Stimulated activated CD4-positive, alpha-beta T cell treated with anti-CD3 and anti-CD28 coated beads, Interleukin-12 subunit alpha, Interleukin-12 subunit beta, amount 100 ng/mL, for 48 hours (primary cell): Measurements from ENCODE around the gene COL5A1.

Experiments
- DNase-seq, 3 donors: peaks; one replicate each; pipeline ENCODE4 v3.0.0-alpha.2; 2020; ENCODE audit warnings: low read depth in 2 of 3, low spot score in 1 of 3

COL5A1 gene

DNA sequence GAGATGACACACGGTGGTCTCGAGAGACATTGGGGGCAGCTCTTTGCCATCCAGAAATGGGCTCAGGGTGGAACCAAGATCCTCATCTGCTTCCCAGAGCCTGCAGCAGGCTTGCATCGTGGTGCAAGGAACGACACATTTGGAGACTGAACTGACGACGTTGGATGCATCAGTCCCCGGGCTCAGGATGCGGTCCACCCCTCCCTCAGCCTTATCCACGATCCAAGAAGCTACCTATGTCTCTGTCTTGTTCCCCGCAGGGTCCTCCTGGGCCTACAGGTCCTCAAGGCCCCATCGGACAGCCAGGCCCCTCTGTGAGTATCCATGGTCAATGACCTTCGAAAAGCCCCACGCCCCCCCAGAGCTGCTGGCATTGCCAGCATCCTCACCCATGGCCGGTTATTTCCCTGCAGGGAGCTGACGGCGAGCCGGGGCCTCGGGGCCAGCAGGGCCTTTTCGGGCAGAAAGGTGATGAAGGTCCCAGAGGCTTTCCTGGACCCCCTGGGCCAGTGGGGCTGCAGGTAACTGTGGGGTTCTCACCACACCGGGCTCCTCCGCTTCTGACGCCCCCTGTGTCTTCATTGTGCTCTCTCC is 169.6 kb downstream of the COL5A1 start:
- DNase-seq: no peak

DNA sequence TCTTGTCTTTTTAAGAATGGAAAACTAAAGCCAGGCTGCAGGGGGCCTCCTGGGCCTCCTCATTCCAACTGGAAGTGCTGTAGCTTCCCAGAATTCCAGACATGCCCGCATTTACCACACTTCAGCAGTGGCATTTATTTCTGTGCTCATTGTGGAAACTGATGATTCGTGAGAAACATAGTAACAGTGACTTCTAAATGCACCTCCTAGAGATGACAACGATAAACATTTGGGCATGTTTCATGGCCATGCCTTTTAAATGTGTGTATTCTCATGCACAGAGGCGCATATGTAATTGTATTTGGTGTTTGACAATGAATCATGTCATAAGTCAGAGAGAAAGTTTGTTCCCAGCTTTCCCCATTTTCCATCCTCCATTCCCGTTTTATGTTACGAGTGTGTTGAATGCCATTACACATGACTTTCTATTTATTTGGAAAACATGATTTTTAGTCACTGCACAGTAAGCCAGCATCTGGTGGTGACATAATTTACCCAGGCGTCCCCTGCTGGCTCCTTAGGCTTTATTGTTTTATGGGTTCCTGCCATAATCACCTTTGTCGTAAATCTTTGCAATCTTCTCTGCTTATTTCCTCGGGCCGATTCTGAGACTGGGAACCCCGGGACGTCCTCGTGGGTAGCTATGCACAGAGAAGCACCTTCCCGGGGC is 170.2 kb downstream of the COL5A1 start:
- no peak for DNase-seq

DNA sequence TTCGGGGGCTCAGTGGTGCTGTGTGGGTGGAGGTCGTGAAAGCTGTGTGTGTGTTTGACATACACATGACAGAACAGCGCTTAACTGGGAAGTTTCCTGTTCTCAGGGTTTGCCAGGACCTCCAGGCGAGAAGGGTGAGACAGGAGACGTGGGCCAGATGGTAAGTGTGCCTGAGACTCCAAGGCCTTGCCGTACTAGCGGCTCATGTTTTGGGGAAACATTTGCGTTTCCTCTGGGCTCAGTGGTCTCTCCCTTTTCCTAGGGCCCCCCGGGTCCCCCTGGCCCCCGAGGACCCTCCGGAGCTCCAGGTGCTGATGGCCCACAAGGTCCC is 170.7 kb downstream of the COL5A1 start:
- no peak for DNase-seq

DNA sequence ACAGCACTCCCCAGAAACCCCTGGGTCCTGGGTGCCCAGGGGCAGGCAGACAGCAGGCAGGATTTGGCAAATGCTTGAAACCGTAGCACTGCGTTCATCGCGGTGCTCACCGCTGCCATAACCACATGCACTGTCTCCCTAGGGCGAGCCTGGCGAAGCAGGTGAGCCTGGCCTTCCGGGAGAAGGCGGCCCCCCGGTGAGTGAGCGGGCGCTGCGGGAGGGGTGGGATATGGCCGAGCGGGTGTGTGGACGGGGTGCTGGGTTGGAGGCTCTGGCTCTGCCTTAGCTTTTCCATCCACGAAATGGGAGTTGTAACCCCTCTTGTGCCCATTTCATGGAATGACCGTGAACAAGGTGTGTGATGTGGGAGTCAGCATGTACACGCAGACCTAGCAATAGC is 172.2 kb downstream of the COL5A1 start:
- no peak for DNase-seq

- DNase-seq: no peak
Measured at GRCh38 chr9:134814598-134815215, 173.1 kb downstream of the COL5A1 start.

- DNase-seq: no peak
Measured at GRCh38 chr9:134815435-134816214, 174.0 kb downstream of the COL5A1 start.

GRCh38 chr9:134816264-134816663 is 174.7 kb downstream of the COL5A1 start:
- DNase-seq: no peak

DNA sequence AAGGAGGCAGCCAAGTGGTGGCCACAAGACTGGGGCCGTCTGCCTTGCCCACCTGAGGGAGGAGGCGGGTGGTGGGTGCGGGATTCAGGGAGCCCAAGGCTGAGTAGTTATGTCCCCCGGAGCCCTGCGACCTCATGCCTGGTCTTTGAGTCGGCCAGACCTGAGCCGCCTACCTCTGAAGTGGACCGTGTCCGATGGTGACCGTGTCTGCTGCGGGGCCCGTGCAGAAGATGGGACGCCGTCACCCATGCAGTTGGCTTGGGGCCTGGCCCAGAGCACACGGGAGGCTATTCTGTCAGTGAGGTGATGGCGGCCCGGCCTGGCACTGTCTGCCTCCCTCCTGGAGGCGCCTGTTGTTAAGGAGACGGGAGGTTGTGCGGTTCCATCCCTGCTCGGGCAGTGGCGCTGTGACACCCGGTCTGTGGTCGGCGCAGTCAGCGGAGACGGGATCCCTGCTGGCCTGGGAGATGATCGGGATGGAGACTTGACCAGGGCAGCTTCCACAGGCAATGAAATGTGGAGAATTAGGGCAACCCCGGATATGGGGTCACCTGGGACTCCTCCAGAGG is 176.5 kb downstream of the COL5A1 start:
- no peak for DNase-seq

GRCh38 chr9:134818591-134818990 is 177.0 kb downstream of the COL5A1 start:
- DNase-seq: no peak

DNA sequence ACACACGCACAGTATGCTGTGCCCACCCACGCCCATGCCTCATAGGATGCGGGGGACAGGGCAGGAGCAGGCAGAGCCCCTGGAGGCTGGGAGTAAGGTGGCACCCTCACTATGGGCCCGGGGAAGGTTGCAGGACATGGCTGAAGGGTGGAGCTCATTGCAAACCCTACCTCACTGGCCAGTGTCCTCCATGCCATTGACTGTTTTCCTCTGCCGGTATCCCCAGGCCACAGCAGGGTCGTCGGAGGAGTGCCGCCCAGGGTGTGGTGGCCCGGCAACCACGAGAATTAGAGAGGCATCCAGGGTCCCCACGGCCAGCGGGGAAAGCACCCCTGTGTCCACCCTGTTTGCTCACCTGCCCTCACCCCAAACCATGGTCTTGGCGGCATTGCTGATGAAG is 179.3 kb downstream of the COL5A1 start:
- no peak for DNase-seq

DNA sequence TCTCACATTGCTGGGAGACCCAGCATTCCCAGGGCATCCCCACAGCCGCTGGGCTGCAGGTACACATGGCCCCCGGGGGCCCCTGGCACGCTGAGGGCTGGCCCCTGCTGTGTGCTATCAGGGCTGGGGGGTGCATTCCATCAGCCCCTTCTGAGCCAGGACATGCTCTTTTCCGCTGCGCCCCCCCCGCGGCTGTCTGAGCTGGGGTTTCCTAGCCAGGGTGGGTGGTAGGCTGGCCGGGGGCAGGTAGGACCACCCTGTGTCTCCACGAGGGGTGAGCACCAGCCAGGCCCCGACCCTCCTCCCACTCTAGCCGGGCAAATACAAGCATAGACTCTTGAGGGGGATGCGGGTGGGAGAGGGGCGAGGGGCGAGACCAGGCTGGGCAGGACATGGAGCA is 180.9 kb downstream of the COL5A1 start:
- no peak for DNase-seq

- no peak for DNase-seq
Measured at GRCh38 chr9:134823623-134824022, 182.0 kb downstream of the COL5A1 start.

DNA sequence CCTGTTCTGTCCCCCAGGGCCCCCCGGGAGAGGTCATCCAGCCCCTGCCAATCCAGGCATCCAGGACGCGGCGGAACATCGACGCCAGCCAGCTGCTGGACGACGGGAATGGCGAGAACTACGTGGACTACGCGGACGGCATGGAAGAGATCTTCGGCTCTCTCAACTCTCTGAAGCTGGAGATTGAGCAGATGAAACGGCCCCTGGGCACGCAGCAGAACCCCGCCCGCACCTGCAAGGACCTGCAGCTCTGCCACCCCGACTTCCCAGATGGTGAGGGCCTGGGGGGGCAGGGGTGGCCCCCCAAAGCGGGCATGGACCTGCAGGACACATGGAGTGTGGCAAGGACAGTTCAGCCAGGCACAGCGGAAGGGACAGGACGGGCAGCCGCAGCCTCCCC is 183.0 kb downstream of the COL5A1 start:
- DNase-seq: no peak

- DNase-seq: no peak
Measured at GRCh38 chr9:134825025-134825424, 183.4 kb downstream of the COL5A1 start.

GRCh38 chr9:134826336-134827285 is 185.0 kb downstream of the COL5A1 start:
- no peak for DNase-seq

DNA sequence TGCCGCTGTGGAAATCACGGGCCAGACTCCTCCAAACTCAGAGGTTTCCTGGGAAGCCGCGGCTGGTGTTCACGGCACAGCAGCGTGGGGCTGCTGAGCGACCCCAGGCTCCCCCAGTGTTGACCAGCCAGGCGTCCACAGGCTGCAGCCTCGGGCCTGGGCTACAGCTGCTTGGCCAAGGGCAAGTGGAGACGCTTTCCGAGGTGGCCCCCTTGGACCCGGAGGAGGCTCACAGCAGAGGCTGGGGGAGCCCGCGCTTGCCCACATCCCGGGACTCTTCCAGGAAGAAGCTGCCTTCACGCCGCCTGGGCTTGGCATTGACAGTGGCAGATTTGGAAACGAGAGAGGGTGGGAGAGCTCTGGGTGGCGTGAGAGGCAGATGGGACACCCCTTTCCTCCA is 186.0 kb downstream of the COL5A1 start:
- DNase-seq: no peak

GRCh38 chr9:134827993-134828392 is 186.4 kb downstream of the COL5A1 start:
- DNase-seq: no peak

DNA sequence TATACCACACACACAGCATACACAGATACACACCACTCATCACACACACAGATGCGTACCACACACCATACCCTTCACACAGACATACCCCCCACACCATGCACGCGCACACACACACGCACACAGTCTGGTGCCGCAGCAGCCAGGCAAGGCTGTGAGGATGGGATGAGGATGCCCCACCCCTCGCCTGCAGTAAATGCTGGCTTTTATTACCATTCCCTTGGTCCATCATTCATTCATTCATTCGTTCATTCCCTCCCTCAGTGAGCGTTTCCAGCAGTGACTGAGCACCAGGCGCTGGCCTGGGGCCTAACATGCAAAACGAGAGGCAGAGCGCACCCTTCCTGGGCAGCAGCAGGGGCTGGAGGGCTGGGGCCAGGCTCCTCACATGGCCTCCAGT is 187.3 kb downstream of the COL5A1 start:
- no peak for DNase-seq

DNA sequence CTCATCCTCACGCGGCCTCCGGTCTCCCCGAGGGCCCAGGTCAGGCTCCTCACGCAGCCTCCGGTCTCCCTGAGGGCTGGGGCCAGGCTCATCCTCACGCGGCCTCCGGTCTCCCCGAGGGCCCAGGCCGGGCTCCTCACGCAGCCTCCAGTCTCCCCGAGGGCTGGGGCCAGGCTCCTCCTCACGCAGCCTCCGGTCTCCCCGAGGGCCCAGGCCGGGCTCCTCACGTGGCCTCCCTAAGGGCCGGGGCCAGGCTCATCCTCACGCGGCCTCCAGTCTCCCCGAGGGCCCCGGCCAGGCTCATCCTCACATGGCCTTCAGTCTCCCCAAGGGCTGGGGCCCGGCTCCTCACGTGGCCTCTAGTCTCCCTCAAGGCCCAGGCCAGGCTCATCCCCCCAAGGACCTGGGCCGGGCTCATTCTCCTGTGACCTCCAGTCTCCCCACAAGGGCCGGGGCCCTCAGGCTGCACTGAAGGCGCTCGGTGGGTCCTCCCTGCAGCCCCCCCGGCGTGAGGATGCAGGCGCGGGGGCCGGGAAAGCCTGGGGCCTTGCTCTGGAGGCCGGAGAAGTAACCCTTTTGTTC is 187.8 kb downstream of the COL5A1 start:
- DNase-seq: no peak

DNA sequence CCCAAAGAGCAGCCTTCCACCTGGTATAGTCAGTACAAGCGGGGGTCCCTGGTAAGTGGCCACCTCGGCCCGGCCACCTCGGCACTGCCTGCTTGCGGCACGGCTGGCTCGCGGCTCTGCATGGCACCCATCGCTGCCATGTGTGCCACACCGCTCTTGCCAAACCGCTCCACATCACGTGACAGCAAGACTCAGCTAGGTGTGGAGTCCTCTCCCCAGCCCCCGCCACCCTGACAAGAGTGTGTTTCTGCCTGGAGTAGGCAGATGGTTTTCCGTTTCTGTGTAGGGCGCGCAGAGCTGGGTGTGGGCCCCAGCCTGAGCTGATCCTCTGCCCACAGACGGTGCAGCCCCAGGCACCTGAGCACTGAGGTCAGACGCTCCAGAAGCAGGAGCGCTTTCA is 188.5 kb downstream of the COL5A1 start:
- DNase-seq: no peak
